HepG2 (cell line): Measurements from ENCODE around the gene C1QTNF3. TPM values are rescaled to one million over a fixed set of nuclear protein-coding genes. Genes with fewer than 3 reads are reported as not detected.

Experiments used
- ATAC-seq: fragments of 200-7000 bp; cut with Tn5 transposase; 3 replicates; pipeline ENCODE4 v1.9.1; 2020; ENCODE audit warnings: mild to moderate bottlenecking, moderate library complexity
- BruUV-seq: library from RNA; stranded (reverse); fragments of 400-500 nt; replicated peaks from 2 replicates; lab custom pipeline; 2021; lab: Mats Ljungman, UMichigan
- CTCF ChIA-PET: fragments of 300-600 bp; formaldehyde crosslinking; extraction: SDS; loops from one replicate; lab custom pipeline; 2021; ENCODE audit warnings: low total read pairs, inconsistent platforms, low intra/inter-chr PET ratio; lab: Yijun Ruan, JAX
- POLR2A ChIA-PET: fragments of 350-600 bp; sonication (Branson Sonifier 250); formaldehyde crosslinking; loops from one replicate; lab custom pipeline; 2020; ENCODE audit warnings: antibody characterized with exemption, inconsistent platforms; lab: Yijun Ruan, JAX
- DNase-seq: peaks from one replicate; pipeline ENCODE4 v3.0.0-alpha.2; 2015; ENCODE audit warnings: low spot score
- FAIRE-seq: peaks from 3 replicates; lab custom pipeline; 2011; peaks lifted over from hg19 to GRCh38; lab: Jason Lieb, UNC
- H2AFZ ChIP-seq: one replicate; pipeline ENCODE4 v1.6.1; 2011; ENCODE audit warnings: low read length, inconsistent platforms
- H3K27ac ChIP-seq: fragments of 300-600 bp; 3 replicates; pipeline ENCODE4 v1.8.0; 2011; ENCODE audit warnings: mixed run types, mild to moderate bottlenecking, mixed read lengths, low read length, inconsistent platforms; ENCODE audit not compliant: insufficient read depth; ENCODE audit errors: extremely low read length
- H3K27me3 ChIP-seq, 2 experiments: fragments of 200-600 bp in 1 of 2; 2 replicates in 1 of 2; 3 replicates in 1 of 2; pipeline versions ENCODE4 v1.6.0 to v1.8.0; 2011; ENCODE audit warnings: low read length in 2 of 2, mild to moderate bottlenecking in 2 of 2, moderate library complexity in 2 of 2, inconsistent platforms in 1 of 2; ENCODE audit not compliant: insufficient read depth in 2 of 2, control insufficient read depth in 1 of 2
- H3K36me3 ChIP-seq, 2 experiments: fragments of 200-600 bp in 1 of 2; replicated peaks in 1 of 2; 2 replicates in 1 of 2; 3 replicates in 1 of 2; pipeline versions ENCODE4 v1.5.1 to v1.8.0; 2011; ENCODE audit warnings: low read length in 2 of 2, inconsistent platforms in 1 of 2; ENCODE audit not compliant: insufficient read depth in 2 of 2, control insufficient read depth in 1 of 2
- H3K4me1 ChIP-seq: 2 replicates; pipeline ENCODE4 v1.5.1; 2012; ENCODE audit warnings: low read length, inconsistent platforms; ENCODE audit not compliant: insufficient read depth
- H3K4me2 ChIP-seq: 2 replicates; pipeline ENCODE4 v1.6.0; 2011; ENCODE audit warnings: low read depth, low read length, inconsistent platforms
- H3K4me3 ChIP-seq, 3 experiments: fragments of 200-600 bp in 1 of 3; sonication (generic), shearing (Covaris generic) in 1 of 3; replicated peaks in 1 of 3; 2 replicates each; pipeline ENCODE4 v1.5.1; 2011 to 2016; ENCODE audit warnings: low read length in 3 of 3, inconsistent platforms in 2 of 3, low read depth in 2 of 3, mild to moderate bottlenecking in 2 of 3, control low read depth in 1 of 3, mixed read lengths in 1 of 3; ENCODE audit not compliant: insufficient read depth in 1 of 3
- H3K79me2 ChIP-seq: one replicate; pipeline ENCODE4 v1.6.1; 2011; ENCODE audit warnings: low read length, inconsistent platforms; ENCODE audit not compliant: insufficient read depth
- H3K9ac ChIP-seq: 2 replicates; pipeline ENCODE4 v1.6.0; 2011; ENCODE audit warnings: mild to moderate bottlenecking, low read depth, low read length, inconsistent platforms; ENCODE audit not compliant: insufficient read depth
- H3K9me3 ChIP-seq: 2 replicates; pipeline ENCODE4 v1.5.1; 2012; ENCODE audit warnings: mild to moderate bottlenecking, low read length
- H4K20me1 ChIP-seq: 2 replicates; pipeline ENCODE4 v1.6.0; 2011; ENCODE audit warnings: inconsistent platforms, mild to moderate bottlenecking, low read length, moderate library complexity; ENCODE audit not compliant: insufficient read depth
- CEBPB ChIP-seq: IDR thresholded peaks from 2 replicates; pipeline ENCODE4 v1.6.1; 2011; ENCODE audit warnings: low read depth, low read length, improper control_type of control experiment, borderline replicate concordance
- CEBPG ChIP-seq: IDR thresholded peaks from 2 replicates; pipeline ENCODE4 v1.6.1; 2016
- FOXM1 ChIP-seq: sonication (generic); formaldehyde crosslinking; IDR thresholded peaks from 2 replicates; pipeline ENCODE4 v1.5.0; 2020; ENCODE audit warnings: missing genetic modification reagents
- HOMEZ ChIP-seq: IDR thresholded peaks from 2 replicates; pipeline ENCODE4 v1.6.1; 2016; ENCODE audit warnings: low read depth
- PAWR ChIP-seq: sonication (generic); formaldehyde crosslinking; IDR thresholded peaks from 2 replicates; pipeline ENCODE4 v1.4.0; 2020; ENCODE audit warnings: missing genetic modification reagents, mild to moderate bottlenecking, borderline replicate concordance
- TEAD3 ChIP-seq: optimal IDR thresholded peaks from 2 replicates; pipeline ENCODE3; 2016; ENCODE audit warnings: borderline replicate concordance
- ZBTB33 ChIP-seq: sonication (generic); formaldehyde crosslinking; IDR thresholded peaks from 2 replicates; pipeline ENCODE4 v1.4.0; 2020; ENCODE audit warnings: missing genetic modification reagents
- ZNF558 ChIP-seq: sonication (generic); formaldehyde crosslinking; IDR thresholded peaks from 2 replicates; pipeline ENCODE4 v1.9.0; 2022; ENCODE audit warnings: mild to moderate bottlenecking, missing genetic modification reagents, borderline replicate concordance
- ZUFSP ChIP-seq: sonication (generic); formaldehyde crosslinking; IDR thresholded peaks from 2 replicates; pipeline ENCODE4 v1.9.0; 2021; ENCODE audit warnings: missing genetic modification reagents, mild to moderate bottlenecking, borderline replicate concordance
- WGBS: methylation state at CpG from one replicate; pipeline ENCODE4 v1.1.6; 2017; ENCODE audit warnings: low lambda C conversion rate; 5-methylcytosine and 5-hydroxymethylcytosine counted together
- in situ Hi-C: cut with HindIII; loops from 2 replicates; pipeline ENCODE4 v1.10.0; 2017; ENCODE audit warnings: low pct_unique_long_range_greater_than_20kb; ENCODE audit not compliant: extremely low pct_ligation_motif_present
- intact Hi-C: fragments of 100-400 bp; cut with micrococcal nuclease; formaldehyde crosslinking; loops from one replicate; pipeline ENCODE4 v1.10.0; 2022; ENCODE audit not compliant: unreplicated experiment
- polyA plus RNA-seq, 8 experiments: library from polyadenylated mRNA; depleted of rRNA in 3 of 8; stranded (reverse) in 7 of 8; unstranded in 1 of 8; fragments of >200 nt; fragmentation: Illumina TruSeq in 4 of 8; extraction: Trizol in 4 of 8; gene quantifications; 2 replicates each; pipeline versions ENCODE4 v1.2.1 to v1.2.3, GENCODE V29; 2011 to 2016; ENCODE audit warnings: low read depth in 4 of 8, missing spikeins in 1 of 8, mixed read lengths in 1 of 8; ENCODE audit not compliant: insufficient read depth in 1 of 8
- total RNA-seq, 5 experiments: library from RNA; depleted of rRNA; stranded (reverse); fragments of >200 nt; fragmentation: Illumina TruSeq; extraction: Trizol; gene quantifications; 2 replicates each; pipeline ENCODE4 v1.2.3, GENCODE V29; 2016; ENCODE audit warnings: low read depth in 1 of 5
- TF ChIP-seq, protein P1 (sequence below): IDR thresholded peaks from 2 replicates; pipeline ENCODE4 v1.6.1; 2016; ENCODE audit warnings: missing biosample characterization, missing genetic modification reagents, low read depth

C1QTNF3 gene
- total and polyA plus RNA-seq, 2 of the 13 experiments (the other 11 are each of a cell fraction or from before 2014, with no cell fraction given): 3.3 to 10.8 TPM

- TF ChIP-seq ZNF558 (no peak), ZUFSP (CRISPR knock-in tag) (no peak), FOXM1 (CRISPR knock-in tag) (no peak)
- TF ChIP-seq, all 625 proteins: peak for 0
Measured at GRCh38 chr5:34040472-34040871, 2.5 kb downstream of the C1QTNF3 start (continued).

GRCh38 chr5:34039398-34040157 is 3.4 kb downstream of the C1QTNF3 start:
- H3K27ac ChIP-seq: no peak overlapping the region
- no peak overlapping the region for H2AFZ ChIP-seq
- no peak for DNase-seq
- no peak overlapping the region for H3K9ac ChIP-seq
- no peak overlapping the region for H3K4me3 ChIP-seq
- H3K36me3 ChIP-seq: no peaks in the 10 kb centered on the region
- H3K27me3 ChIP-seq: no peaks in the 10 kb centered on the region
- no peak overlapping the region for H3K4me2 ChIP-seq
- TF ChIP-seq ZBTB33: 0 out of 2 replicates have a peak, but pooled peaks have one; percentile 44
- no peak for TF ChIP-seq HOMEZ (CRISPR knock-in tag)
- TF ChIP-seq, protein P1, sequence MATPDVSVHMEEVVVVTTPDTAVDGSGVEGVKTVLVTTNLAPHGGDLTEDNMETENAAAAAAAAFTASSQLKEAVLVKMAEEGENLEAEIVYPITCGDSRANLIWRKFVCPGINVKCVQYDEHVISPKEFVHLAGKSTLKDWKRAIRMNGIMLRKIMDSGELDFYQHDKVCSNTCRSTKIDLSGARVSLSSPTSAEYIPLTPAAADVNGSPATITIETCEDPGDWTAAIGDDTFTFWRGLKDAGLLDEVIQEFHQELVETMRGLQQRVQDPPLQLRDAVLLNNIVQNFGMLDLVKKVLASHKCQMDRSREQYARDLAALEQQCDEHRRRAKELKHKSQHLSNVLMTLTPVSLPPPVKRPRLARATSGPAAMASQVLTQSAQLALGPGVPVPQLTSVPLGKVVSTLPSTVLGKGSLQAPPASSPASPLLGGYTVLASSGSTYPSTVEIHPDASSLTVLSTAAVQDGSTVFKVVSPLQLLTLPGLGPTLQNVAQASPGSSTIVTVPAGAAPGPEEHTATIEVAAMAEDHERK: no peak
- TF ChIP-seq TEAD3 (CRISPR knock-in tag): peak; percentile 60
- peak; percentile 38; the same call in 1 of the 2 replicates for TF ChIP-seq CEBPG (CRISPR knock-in tag)
- TF ChIP-seq PAWR (CRISPR knock-in tag): no peak
- TF ChIP-seq CEBPB: peak; percentile 63; the same call in 1 of the 2 replicates
- no peak for FAIRE-seq
- no peaks in the 10 kb centered on the region for H3K9me3 ChIP-seq
- no peaks in the 10 kb centered on the region for H4K20me1 ChIP-seq
- in situ Hi-C loops: no loop called here
- CTCF ChIA-PET: no interaction called here
- H3K4me1 ChIP-seq: peaks cover 54% of the 10 kb centered on the region
- no peak; the same call in 2 of the 3 replicates for ATAC-seq
- POLR2A ChIA-PET: interaction anchor here (1.9 kb wide), 1 partner anchor 31 kb away, joined by 13 read pairs; the partner anchor contains the start of gene AMACR
- intact Hi-C loops: no loop called here
- no TSS peak for BruUV-seq
- H3K79me2 ChIP-seq: no peaks in the 10 kb centered on the region
- 86% methylated on average over 10 of the region's 10 CpGs for WGBS
